Thymus (tissue), 14 donors: Measurements from ENCODE around the gene RSPH9. TPM values are rescaled to one million over a fixed set of nuclear protein-coding genes. Genes with fewer than 3 reads are reported as not detected.

Experiments
- DNase-seq, 9 donors: peaks; one replicate each; pipeline ENCODE4 v3.0.0-alpha.2; 2013; ENCODE audit warnings: low spot score in 9 of 9, low read depth in 6 of 9, missing footprints in 1 of 9
- H3K27ac ChIP-seq, 2 donors: one replicate each; pipeline ENCODE4 v1.5.1; 2013; ENCODE audit warnings: control low read depth in 1 of 2, low read depth in 1 of 2, low read length in 1 of 2, mild to moderate bottlenecking in 1 of 2, moderate library complexity in 1 of 2
- H3K27me3 ChIP-seq, 2 donors: one replicate each; pipeline ENCODE4 v1.5.1; 2013; ENCODE audit warnings: low read length in 1 of 2; ENCODE audit not compliant: control insufficient read depth in 2 of 2, insufficient read depth in 1 of 2
- H3K36me3 ChIP-seq, 2 donors: one replicate each; pipeline ENCODE4 v1.5.1; 2013; ENCODE audit warnings: low read length in 1 of 2, mild to moderate bottlenecking in 1 of 2, moderate library complexity in 1 of 2; ENCODE audit not compliant: control insufficient read depth in 2 of 2, insufficient read depth in 2 of 2
- H3K4me1 ChIP-seq, 2 donors: one replicate each; pipeline ENCODE4 v1.5.1; 2013; ENCODE audit warnings: low read length in 2 of 2; ENCODE audit not compliant: control insufficient read depth in 2 of 2, insufficient read depth in 2 of 2
- H3K4me3 ChIP-seq, 2 donors: one replicate each; pipeline ENCODE4 v1.5.1; 2013; ENCODE audit warnings: low read length in 2 of 2, control low read depth in 1 of 2, mild to moderate bottlenecking in 1 of 2
- H3K9me3 ChIP-seq, 2 donors: one replicate each; pipeline ENCODE4 v1.5.1; 2013; ENCODE audit warnings: low read length in 1 of 2, mild to moderate bottlenecking in 1 of 2; ENCODE audit not compliant: control insufficient read depth in 2 of 2, insufficient read depth in 1 of 2
- WGBS: extraction: QIAGEN DNeasy Blood & Tissue Kit; methylation state at CpG from one replicate; pipeline ENCODE4 v1.1.7; 2013; 5-methylcytosine and 5-hydroxymethylcytosine counted together
- long read RNA-seq, 10 donors: transcript quantifications; one replicate each; lab custom pipeline, GENCODE V29; 2026
- polyA plus RNA-seq: library from polyadenylated mRNA; stranded (reverse); fragments of 200-250 nt; gene quantifications from one replicate; pipeline ENCODE4 v1.2.3, GENCODE V29; 2013
- total RNA-seq: library from RNA; stranded (reverse); fragments of 120-200 nt; gene quantifications from one replicate; pipeline ENCODE4 v1.2.4, GENCODE V29; 2013
- donor health status: healthy.

RSPH9 gene, protein sequence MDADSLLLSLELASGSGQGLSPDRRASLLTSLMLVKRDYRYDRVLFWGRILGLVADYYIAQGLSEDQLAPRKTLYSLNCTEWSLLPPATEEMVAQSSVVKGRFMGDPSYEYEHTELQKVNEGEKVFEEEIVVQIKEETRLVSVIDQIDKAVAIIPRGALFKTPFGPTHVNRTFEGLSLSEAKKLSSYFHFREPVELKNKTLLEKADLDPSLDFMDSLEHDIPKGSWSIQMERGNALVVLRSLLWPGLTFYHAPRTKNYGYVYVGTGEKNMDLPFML
- total RNA-seq (0.09 TPM), polyA plus RNA-seq (0.25 TPM)
- long read RNA-seq, donor 1, partial matches to known transcripts, result 0 of 6 reads
- long read RNA-seq, donor 1, other reads (novel, unspliced or antisense), result 6 of 6 reads
- long read RNA-seq, donor 2, result 0 reads
- long read RNA-seq, donor 3, result 0 reads
- long read RNA-seq, donor 4, partial matches to known transcripts, result 0 of 1 reads
- long read RNA-seq, donor 4, other reads (novel, unspliced or antisense), result 0 of 1 reads
- long read RNA-seq, donor 5, result 0 reads
- long read RNA-seq, donor 6, partial matches to known transcripts, result 0 of 1 reads
- long read RNA-seq, donor 6, other reads (novel, unspliced or antisense), result 0 of 1 reads
- long read RNA-seq, donor 7, result 0 reads
- long read RNA-seq, donor 8, result 0 reads
- long read RNA-seq, donor 9, result 0 reads
- long read RNA-seq, donor 10, partial matches to known transcripts, result 0 of 25 reads
- long read RNA-seq, donor 10, other reads (novel, unspliced or antisense), result 25 of 25 reads

DNA sequence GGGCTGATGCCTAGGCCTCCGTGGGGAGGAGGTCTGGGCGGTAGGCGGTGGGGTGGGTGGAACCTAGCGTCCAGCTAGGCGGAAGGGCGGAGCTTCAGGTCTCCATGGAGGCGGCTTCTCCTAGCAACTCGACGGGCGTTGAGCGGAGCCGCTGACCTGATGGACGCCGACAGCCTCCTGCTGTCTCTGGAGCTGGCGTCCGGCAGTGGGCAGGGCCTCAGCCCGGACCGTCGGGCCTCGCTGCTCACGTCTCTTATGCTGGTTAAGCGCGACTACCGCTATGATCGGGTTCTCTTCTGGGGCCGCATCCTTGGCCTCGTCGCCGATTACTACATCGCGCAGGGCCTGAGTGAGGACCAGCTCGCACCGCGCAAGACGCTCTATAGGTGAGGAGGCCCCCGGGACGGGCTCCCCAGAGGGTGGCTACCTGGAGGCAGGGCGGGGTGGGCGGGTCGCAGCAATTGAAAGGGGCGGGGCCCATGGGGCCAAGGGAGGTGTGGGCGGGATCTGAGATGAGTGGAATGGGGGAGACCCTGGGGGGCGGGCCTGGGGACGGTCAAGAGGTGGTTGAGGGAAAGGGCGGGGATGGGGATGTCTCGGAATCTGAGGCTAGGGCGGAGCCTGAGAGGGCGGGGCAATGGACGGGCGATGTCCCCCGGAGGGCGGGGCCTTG lies at the start of gene RSPH9:
Gene RSPH9, plus strand, starts transcription at position 97 of the 673 bp plus-strand sequence. Its CDS starts 63 bp downstream, at position 160.
- no peaks in the 10 kb centered on the region for H3K9me3 ChIP-seq
- H3K27ac ChIP-seq, result no peak within 1 kb of the TSS
- H3K27me3 ChIP-seq, result peaks cover 0 to 9% of the 10 kb centered on the region in 2 donors
- H3K36me3 ChIP-seq, result peaks cover 24 to 31% of the 10 kb centered on the region in 2 donors
- 14% methylated on average over 52 of the region's 52 CpGs for WGBS
- peaks cover 6 to 10% of the 10 kb centered on the region in 2 donors for H3K4me1 ChIP-seq
- H3K4me3 ChIP-seq, result peak within 1 kb of the TSS; percentile 29 to 50
- peak in 4 of 9 donors; percentile 34 to 62 (median 42) for DNase-seq

DNA sequence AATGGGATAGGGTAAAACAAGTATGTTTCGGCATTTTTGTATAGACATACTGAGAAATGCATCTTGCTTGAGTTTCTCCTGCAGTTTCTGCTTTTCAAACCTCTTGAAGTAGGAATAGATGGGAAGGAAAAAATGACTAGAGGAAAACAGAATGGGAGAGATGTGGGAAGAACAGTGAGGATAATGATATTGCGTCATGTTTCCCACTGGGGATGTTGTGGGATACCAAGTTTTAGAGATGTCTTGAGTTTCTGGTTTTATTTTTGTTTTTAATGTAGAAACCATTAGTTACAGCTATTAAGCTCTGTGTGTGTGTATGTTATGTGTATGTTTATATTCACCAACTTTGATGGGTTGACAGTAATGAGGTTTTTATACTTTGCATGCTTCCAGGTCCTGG lies 44.2 kb upstream of the RSPH9 start:
- Histone ChIP-seq H3K36me3 (peaks cover 49 to 62% of the 10 kb centered on the region in 2 donors), H3K9me3 (no peaks in the 10 kb centered on the region), H3K4me1 (no peaks in the 10 kb centered on the region), H3K27ac (no peak overlapping the region), H3K27me3 (no peaks in the 10 kb centered on the region), H3K4me3 (no peak overlapping the region)
- 96% methylated on average over 2 of the region's 2 CpGs for WGBS
- no peak for DNase-seq

DNA sequence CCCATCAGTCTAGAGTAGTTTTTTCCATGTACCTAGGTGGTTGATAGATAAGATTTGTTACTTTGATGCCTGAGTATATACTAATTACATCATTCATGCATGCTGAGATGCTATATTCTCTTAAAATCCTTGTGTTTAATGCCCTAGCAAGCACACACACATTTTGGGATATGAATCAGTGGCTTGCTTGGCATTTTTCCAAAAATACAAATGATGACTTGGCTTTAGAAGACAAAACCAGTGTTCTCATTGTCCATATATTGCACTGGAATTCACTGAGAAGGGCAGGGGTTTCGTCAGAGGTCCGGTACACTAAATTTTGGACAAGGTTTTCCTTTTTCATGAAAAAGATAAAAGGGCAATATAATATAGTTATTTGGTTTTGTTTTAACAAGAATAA lies 40.7 kb upstream of the RSPH9 start:
- no peak for DNase-seq
- peaks cover 50 to 69% of the 10 kb centered on the region in 2 donors for H3K36me3 ChIP-seq
- over 99% methylated on average over 2 of the region's 2 CpGs for WGBS

DNA sequence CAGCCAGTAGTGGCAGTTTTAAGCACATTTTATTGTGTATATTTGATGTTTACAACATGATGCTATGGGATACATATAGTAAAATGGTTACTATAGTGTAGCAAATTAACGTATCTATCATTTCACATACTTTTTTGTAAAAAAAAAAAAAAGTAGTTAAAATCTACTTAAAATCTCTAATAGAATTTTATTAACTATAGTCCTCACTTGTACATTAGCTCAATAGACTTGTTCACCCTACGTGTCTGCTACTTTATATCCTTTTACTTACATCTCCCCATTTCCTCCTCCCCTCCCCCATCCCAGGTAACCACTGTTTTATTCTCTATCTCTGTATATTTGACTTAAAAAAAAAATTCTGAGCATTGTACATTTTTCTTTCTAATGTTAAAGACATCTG lies 38.8 kb upstream of the RSPH9 start:
- peaks cover 0 to 2% of the 10 kb centered on the region in 2 donors for H3K4me1 ChIP-seq
- WGBS, result over 99% methylated on average over 2 of the region's 2 CpGs
- H3K4me3 ChIP-seq, result no peak overlapping the region
- H3K27ac ChIP-seq, result no peak overlapping the region
- H3K27me3 ChIP-seq, result no peaks in the 10 kb centered on the region
- no peak for DNase-seq
- H3K9me3 ChIP-seq, result no peaks in the 10 kb centered on the region
- peaks cover 50 to 76% of the 10 kb centered on the region in 2 donors for H3K36me3 ChIP-seq

More for the DNA sequence above, 40.7 kb upstream of the RSPH9 start:
- peaks cover 0 to 2% of the 10 kb centered on the region in 2 donors for H3K4me1 ChIP-seq
- no peaks in the 10 kb centered on the region for H3K27me3 ChIP-seq
- no peak overlapping the region for H3K27ac ChIP-seq
- H3K9me3 ChIP-seq, result no peaks in the 10 kb centered on the region
- H3K4me3 ChIP-seq, result no peak overlapping the region

DNA sequence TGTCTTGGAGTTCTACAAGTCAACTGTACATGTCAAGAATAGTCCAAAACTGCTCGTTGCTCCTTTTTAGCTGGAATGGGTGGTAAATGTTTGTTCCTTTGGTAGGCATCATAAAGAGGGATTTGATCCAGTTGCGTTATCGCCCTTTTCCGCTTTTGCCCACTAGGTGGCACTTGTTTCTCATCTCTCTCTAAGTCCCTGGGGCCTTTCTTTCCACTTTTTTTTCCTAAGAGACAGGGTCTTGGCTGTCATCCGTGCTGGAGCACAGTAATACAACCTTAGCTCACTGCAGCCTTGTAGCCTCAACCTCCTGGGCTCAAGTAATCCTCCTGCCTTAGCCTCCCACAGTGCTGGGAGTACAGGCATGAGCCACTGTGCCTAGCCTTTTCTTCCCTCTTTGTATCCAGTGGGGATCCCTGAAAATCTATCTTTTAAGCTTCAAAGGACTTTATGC lies 36.5 kb upstream of the RSPH9 start:
- peaks cover 0 to 2% of the 10 kb centered on the region in 2 donors for H3K4me1 ChIP-seq
- H3K27ac ChIP-seq, result no peak overlapping the region
- H3K27me3 ChIP-seq, result no peaks in the 10 kb centered on the region
- DNase-seq, result peak; percentile 19 to 73 (median 50)
- H3K4me3 ChIP-seq, result no peak overlapping the region
- WGBS, result 25% methylated on average over 5 of the region's 5 CpGs
- no peaks in the 10 kb centered on the region for H3K9me3 ChIP-seq
- peaks cover 35 to 73% of the 10 kb centered on the region in 2 donors for H3K36me3 ChIP-seq

DNA sequence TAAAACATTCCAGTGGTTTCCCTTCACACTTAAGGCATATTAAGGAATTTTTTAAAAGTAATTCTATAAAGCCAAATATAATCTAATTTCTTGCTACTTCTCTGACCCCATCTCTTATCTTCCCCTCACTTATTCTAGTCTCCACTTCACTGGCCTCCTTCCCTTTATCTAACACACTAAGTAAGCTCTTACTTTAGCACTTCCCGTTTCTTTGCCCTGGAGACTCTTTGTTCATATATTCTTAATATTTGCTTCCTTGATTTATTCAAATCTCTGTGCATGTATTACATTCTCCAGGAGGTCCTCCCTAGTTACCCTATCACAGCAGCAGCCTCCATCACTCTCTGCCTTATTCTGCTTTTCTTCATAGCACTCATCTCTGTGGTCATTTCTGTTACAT lies 36.0 kb upstream of the RSPH9 start:
- Histone ChIP-seq H3K4me3 (no peak overlapping the region), H3K4me1 (peaks cover 0 to 2% of the 10 kb centered on the region in 2 donors), H3K27ac (no peak overlapping the region), H3K27me3 (no peaks in the 10 kb centered on the region), H3K9me3 (no peaks in the 10 kb centered on the region), H3K36me3 (peaks cover 33 to 73% of the 10 kb centered on the region in 2 donors)
- no peak for DNase-seq
- 93% methylated on average over 1 of the region's 1 CpG for WGBS

DNA sequence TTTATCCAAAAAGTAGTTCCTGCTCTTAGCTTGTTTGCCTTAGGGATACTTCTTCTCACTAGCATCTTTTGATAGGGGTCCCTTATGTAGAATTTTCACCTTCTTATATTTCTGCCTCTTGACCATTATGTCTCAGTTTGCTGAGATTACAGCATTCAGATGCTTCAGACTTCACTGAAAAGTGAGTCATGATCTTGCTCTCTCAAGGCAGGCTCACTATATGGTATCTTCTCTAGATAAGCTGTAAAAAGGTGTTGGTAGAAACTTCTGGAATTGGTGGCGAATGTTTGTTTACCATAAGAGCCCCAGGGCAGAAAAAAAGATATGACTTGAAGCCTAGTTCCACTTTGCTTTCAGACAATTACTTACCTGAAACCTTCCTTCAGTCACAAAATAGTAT lies 35.4 kb upstream of the RSPH9 start:
- Histone ChIP-seq H3K4me3 (no peak overlapping the region), H3K9me3 (no peaks in the 10 kb centered on the region), H3K4me1 (peaks cover 0 to 2% of the 10 kb centered on the region in 2 donors), H3K27ac (no peak overlapping the region), H3K36me3 (peaks cover 33 to 73% of the 10 kb centered on the region in 2 donors), H3K27me3 (no peaks in the 10 kb centered on the region)
- WGBS, result 100% methylated on average over 1 of the region's 1 CpG
- DNase-seq, result no peak

DNA sequence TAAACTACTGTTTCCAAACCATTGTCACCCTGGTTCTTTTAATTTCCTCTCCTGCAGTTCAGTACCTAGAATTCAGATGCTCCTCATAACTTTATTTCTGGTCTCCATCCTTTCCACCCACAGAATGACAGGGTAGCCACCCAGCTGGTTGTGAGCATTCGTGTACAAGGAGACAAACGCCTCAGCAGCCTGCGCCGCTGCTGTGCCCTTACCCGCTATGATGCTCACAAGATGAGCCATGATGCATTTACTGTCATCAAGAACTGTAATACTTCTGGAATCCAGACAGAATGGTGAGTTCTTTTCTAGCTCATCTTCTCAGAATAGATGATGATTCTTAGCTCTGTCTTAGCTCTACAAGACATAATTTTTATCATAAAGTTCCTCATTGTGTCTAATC lies 34.4 kb upstream of the RSPH9 start:
- 99% methylated on average over 5 of the region's 5 CpGs for WGBS
- H3K27ac ChIP-seq, result no peak overlapping the region

More for the DNA sequence above, 34.4 kb upstream of the RSPH9 start:
- no peak overlapping the region for H3K4me3 ChIP-seq
- no peak for DNase-seq
- no peaks in the 10 kb centered on the region for H3K9me3 ChIP-seq
- peaks cover 0 to 2% of the 10 kb centered on the region in 2 donors for H3K4me1 ChIP-seq
- peaks cover 27 to 66% of the 10 kb centered on the region in 2 donors for H3K36me3 ChIP-seq
- H3K27me3 ChIP-seq, result no peaks in the 10 kb centered on the region
